Iris pigment epithelial cell (primary cell): Measurements from ENCODE around the gene STX8.

Source experiments
- DNase-seq: peaks from one replicate; pipeline ENCODE4 v3.0.0-alpha.2; 2011; ENCODE audit warnings: low read depth

The STX8 gene

DNA sequence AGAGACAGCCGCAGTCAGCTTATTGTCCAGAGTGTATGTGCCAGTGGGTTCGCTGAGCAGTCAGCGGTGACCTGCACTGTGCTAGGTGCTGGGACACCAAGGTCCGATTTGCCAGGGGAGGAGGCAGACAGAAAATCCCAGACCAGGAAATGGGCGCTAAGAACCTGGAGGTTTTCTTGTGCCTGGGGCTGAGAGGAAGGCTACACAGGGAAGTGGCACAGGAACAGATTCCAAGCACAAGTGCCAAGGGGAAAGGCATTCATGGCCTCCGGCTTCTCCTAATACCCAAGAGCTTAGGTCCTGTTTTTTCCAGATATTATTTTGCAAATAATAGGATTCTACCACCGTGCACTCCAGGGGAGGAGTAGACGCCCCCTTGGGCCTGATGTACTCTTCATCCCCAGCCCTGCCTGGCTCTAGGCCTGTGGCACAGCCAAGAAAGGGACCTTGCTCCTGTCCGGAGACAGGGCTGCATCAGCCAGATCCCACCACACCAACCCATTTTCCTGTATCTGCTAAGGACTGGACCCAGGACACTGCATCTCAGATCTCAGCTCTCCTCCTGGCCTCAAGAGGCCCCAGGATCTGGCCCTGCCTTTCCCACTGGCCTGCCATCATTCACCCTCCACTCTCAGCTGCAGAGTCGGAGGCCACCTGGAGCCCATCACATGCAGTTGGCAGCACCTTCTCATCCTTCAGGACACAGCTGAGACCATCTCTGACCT, 367.1 kb downstream of the STX8 start:
- no peak for DNase-seq

DNA sequence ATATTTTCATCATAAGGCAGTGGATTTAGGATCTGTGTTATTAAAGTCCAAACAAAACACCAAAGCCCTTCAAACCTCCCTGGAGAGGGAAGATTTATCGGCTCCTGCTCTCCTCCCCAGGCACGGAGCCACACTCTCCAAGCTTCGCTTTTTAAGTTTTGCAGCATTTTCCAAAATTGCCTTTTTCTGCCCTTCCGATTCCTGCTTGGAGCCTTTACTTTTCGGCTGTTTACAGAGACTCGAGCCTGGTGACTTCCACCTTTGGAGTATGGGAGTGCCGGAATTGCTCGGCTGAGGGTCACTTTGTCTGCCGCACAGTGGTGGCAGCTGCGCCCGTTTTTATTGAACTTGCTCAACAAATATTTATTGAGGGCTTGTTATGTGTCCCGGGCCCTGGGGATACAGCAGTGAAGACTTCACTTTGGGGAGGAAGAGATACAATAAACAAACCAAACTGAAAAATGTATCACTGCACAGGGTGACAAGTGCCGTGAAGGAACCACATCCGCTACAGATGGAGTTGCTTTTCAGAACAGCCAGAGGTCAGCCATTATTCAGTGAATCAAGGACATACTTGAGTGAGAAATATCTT, 368.8 kb downstream of the STX8 start:
- DNase-seq, result no peak

DNA sequence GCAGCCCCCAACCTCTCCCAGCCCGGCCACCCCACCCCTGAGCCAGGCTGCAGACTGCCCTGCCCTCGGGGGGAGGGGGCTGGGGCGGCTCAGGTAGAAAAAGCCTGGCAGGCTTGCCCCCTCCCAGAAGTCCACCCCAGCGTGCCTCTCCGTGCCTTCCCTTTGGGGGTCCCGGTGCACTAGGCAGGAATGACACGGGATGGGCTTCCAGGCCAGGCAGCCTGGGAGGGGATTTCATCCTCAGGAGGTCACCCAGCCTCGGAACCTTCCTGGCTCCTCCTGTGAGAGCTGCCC, 369.3 kb downstream of the STX8 start:
- DNase-seq, result no peak

DNA sequence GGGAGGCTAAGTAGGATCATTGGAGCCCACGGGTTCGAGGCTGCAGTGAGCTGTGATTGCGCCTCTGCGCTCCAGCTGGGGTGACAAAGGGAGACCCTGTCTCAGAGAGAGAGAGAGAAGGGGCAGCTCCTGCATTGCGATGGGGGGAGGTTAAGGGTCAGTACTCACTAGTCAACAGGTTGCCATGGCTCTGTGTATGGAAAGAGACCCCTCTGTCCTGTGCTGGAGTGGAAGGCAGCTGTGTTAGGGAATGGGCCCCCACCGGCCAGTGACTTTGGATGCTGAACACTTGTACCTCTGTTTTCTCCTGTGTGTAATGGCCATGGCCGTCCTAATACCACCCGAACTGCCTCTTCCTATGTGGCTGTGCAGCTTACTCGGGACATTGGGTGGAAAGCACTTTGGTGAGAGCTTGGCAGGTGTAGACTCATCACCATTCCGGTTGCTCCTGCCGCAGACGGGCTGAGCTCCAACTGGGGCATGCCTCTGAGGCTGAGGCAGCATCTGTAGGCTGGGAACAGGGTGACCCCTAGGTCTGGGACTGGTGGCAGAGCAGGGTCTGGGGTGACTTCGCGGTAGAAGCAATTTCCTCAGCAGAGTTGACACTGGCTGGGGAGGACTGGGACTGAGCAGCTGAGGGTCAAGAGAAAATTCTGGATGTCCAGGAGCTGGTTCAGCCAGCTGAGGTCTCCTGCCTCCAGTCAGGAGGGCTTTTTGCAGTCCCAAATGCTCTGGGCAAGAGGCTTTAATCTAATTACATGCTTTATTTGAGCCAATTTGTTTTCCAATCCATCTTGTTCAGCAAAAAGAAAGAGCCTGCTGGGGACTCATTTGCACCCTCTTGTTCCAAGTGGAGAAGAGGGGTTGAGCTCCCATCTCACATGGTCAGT, 369.9 kb downstream of the STX8 start:
- no peak for DNase-seq

DNA sequence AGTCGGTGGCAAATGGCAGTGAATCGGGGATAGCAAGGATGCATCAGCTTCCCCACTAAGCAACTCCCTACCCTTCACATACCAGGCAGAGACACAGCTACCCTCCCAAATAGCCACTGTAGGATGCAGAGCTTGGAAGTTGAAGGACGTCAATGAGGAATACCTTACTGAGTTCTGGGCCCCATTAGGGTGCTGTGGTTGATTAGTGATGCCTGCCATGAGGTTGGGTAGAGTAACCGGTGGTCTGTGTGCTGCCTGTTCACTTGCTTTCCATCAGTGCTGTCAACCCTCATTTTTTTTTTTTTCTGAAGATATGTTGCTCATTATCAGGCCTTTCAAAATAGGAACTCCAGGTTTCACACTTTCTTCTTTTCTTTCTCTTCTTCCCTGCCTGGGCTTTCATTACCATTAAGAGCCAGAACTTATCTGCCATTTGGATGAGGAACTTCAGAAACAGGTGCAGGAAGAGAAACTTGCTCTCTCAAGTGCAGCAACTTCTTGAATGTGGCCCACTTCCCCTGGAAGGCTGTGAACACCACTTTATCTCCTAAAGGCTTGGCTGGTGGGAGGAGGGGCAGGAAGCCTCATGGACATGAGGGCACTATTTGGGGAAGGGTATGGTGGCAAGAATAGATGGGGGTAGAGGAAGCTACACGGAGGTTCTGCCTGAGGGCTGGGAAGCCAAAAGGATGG, 370.8 kb downstream of the STX8 start:
- DNase-seq, result no peak

DNA sequence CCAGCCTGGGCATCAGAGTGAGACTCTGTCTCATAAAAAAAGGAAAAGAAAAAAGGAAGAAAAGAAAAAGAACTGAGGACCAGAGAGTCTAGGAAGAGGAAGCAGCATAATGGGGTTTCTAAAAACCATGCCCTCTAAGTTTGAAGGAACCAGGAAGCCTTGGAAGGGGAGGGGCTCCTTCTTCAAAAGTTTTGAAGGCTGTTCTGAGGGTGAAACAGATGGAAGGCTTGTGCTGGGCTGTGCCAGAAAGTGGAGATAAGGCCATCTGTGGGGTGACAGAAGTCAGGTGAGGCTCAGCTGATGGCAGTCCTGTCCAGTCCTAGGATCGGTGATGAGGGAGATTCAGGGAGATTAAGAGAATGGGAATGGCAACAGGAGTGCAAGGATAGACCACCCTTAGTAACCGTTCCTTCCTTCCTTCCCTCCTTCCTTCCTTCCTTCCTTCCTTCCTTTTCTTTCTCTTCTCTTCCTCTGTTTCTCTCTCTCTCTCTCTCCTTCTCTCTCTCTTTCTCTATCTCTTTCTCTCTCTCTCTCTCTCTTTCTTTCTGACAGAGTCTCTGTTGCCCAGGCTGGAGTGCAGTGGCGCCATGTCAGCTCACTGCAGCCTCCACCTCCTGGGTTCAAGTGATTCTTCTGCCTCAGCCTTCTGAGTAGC, 371.7 kb downstream of the STX8 start:
- no peak for DNase-seq

DNA sequence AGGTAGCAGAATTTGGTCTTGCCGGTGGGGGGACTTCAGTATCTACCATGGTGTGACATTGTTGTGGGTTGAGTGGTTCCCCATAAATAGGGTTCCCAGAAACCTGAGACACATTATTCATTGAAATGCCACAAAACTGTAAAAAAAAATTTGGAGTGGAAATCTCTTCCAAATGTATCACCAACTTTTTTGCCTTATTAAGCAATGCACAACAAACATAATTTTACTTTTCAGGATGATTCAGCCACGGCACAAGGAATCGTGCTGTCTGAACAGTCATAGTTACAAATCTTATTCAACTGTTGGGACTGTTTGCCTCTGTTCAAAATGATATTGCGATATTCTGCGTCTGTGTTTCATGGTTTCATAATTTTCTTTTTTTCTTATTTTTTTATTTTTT, 373.1 kb downstream of the STX8 start:
- no peak for DNase-seq

DNA sequence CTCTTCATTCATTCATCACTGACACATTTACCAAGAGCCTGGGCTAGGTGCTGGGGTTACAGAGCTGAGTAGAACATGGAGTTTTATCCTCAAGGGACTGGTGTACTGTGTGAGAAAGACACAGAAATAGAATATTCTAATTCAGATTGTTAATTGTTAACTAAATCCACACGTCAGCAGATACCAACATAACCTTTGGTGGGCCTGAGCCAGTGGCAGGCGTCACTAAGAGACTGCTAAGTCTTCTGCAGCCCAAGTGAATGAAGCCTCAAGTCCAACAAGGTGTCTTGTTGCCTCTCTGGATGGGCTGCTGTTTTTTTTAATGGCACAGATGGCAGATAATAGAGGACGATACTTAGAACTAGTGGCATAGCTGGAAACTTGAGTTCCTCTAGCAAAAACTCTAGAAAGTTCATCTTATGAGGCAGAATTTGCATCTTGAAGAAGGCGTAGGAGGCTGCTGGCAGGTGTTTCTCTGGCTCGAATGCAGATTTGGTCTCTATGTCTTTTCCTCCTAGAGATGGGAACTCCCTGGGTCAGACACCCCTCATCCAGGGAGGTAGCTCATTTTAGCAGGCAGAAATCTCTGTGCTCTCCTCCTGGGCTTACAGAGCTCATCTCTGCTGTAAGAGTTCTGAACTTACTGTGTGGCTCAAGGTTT, 374.8 kb downstream of the STX8 start:
- no peak for DNase-seq
